Calu3 (cell line): ENCODE data around the gene ANXA4. TPM values are rescaled to one million over a fixed set of nuclear protein-coding genes. Genes with fewer than 3 reads are reported as not detected.

Source experiments
- BruUV-seq: library from RNA; stranded (reverse); fragments of 400-500 nt; replicated peaks from 2 replicates; lab custom pipeline; 2021; lab: Mats Ljungman, UMichigan
- CTCF ChIA-PET: fragments of 300-600 bp; sonication (Branson Sonifier 250); formaldehyde crosslinking; loops from one replicate; lab custom pipeline; 2022; ENCODE audit warnings: antibody characterized with exemption; lab: Charles Lee
- DNase-seq: peaks from one replicate; pipeline ENCODE4 v3.0.0; 2022
- H3K27ac Mint-ChIP-seq: one replicate; pipeline ENCODE4 v1.8.0; 2022; ENCODE audit warnings: mixed read lengths; ENCODE audit not compliant: unreplicated experiment
- H3K27me3 Mint-ChIP-seq: one replicate; pipeline ENCODE4 v1.8.0; 2022; ENCODE audit warnings: mixed read lengths; ENCODE audit not compliant: unreplicated experiment
- H3K36me3 Mint-ChIP-seq: one replicate; pipeline ENCODE4 v1.8.0; 2022; ENCODE audit warnings: mild to moderate bottlenecking, moderate library complexity, mixed read lengths; ENCODE audit not compliant: insufficient read depth, unreplicated experiment
- H3K4me1 Mint-ChIP-seq: one replicate; pipeline ENCODE4 v1.8.0; 2022; ENCODE audit warnings: mild to moderate bottlenecking, low read depth, mixed read lengths; ENCODE audit not compliant: unreplicated experiment
- H3K4me3 Mint-ChIP-seq: one replicate; pipeline ENCODE4 v1.8.0; 2022; ENCODE audit warnings: mild to moderate bottlenecking, low read depth, moderate library complexity, mixed read lengths; ENCODE audit not compliant: unreplicated experiment
- H3K9me3 Mint-ChIP-seq: one replicate; pipeline ENCODE4 v1.8.0; 2022; ENCODE audit warnings: low read depth, mixed read lengths; ENCODE audit not compliant: unreplicated experiment
- CTCF ChIP-seq: fragments of 200-600 bp; IDR thresholded peaks from one replicate; pipeline ENCODE4 v1.8.0; 2022; ENCODE audit warnings: antibody characterized with exemption; ENCODE audit not compliant: unreplicated experiment
- intact Hi-C: fragments of 100-400 bp; cut with micrococcal nuclease; formaldehyde crosslinking; loops from one replicate; pipeline ENCODE4 v1.10.0; 2022; ENCODE audit not compliant: unreplicated experiment
- total RNA-seq: library from RNA; stranded (reverse); gene quantifications from 2 replicates; pipeline ENCODE4 v1.2.3, GENCODE V29; 2022

Gene ANXA4
- total RNA-seq, 1 experiment from 2014 or later: 1,439 TPM

- Mint-ChIP-seq H3K9me3 (no peaks in the 10 kb centered on the region), H3K36me3 (no peaks in the 10 kb centered on the region), H3K4me3 (no peak overlapping the region), H3K27ac (no peak overlapping the region), H3K27me3 (peaks cover 13% of the 10 kb centered on the region), H3K4me1 (no peaks in the 10 kb centered on the region)
- DNase-seq: no peak
- CTCF ChIA-PET: no interaction called here
- intact Hi-C loops: no loop called here
- no TSS peak for BruUV-seq
- TF ChIP-seq CTCF: no peak
Observed at GRCh38 chr2:69703189-69703588, 38.7 kb upstream of the ANXA4 start.

GRCh38 chr2:69704446-69704845, 37.5 kb upstream of the ANXA4 start:
- BruUV-seq: no TSS peak
- H3K27ac Mint-ChIP-seq: no peak overlapping the region
- intact Hi-C loops: no loop called here
- no peak for DNase-seq
- H3K27me3 Mint-ChIP-seq: peaks cover under 1% of the 10 kb centered on the region
- CTCF ChIA-PET: no interaction called here
- TF ChIP-seq CTCF: no peak
- no peak overlapping the region for H3K4me3 Mint-ChIP-seq
- H3K4me1 Mint-ChIP-seq: no peaks in the 10 kb centered on the region
- H3K36me3 Mint-ChIP-seq: no peaks in the 10 kb centered on the region
- H3K9me3 Mint-ChIP-seq: no peaks in the 10 kb centered on the region

- Mint-ChIP-seq H3K27ac (no peak overlapping the region), H3K27me3 (peaks cover 13% of the 10 kb centered on the region), H3K4me1 (no peaks in the 10 kb centered on the region), H3K9me3 (no peaks in the 10 kb centered on the region), H3K4me3 (no peak overlapping the region), H3K36me3 (no peaks in the 10 kb centered on the region)
- intact Hi-C loops: no loop called here
- BruUV-seq: no TSS peak
- TF ChIP-seq CTCF: no peak
- DNase-seq: no peak
- CTCF ChIA-PET: no interaction called here
Observed at GRCh38 chr2:69709290-69709689, 32.6 kb upstream of the ANXA4 start.

GRCh38 chr2:69711971-69712370, 30.0 kb upstream of the ANXA4 start:
- H3K9me3 Mint-ChIP-seq: no peaks in the 10 kb centered on the region
- H3K4me3 Mint-ChIP-seq: no peak overlapping the region
- no peaks in the 10 kb centered on the region for H3K36me3 Mint-ChIP-seq
- TF ChIP-seq CTCF: no peak
- intact Hi-C loops: loop anchor here (5.0 kb wide), 1 partner anchor 70 kb away; the partner anchor contains the start of gene AAK1
- CTCF ChIA-PET: no interaction called here
- DNase-seq: no peak
- H3K27me3 Mint-ChIP-seq: peaks cover 13% of the 10 kb centered on the region
- no peak overlapping the region for H3K27ac Mint-ChIP-seq
- no peaks in the 10 kb centered on the region for H3K4me1 Mint-ChIP-seq
- no TSS peak for BruUV-seq
